GM12891 (cell line): ENCODE data around the gene PSPN.

ENCODE experiments used
- DNase-seq: peaks from one replicate; pipeline ENCODE4 v3.0.0; 2011; ENCODE audit warnings: low spot score; ENCODE audit not compliant: insufficient read length
- FAIRE-seq: peaks from 2 replicates; lab custom pipeline; 2011; peaks lifted over from hg19 to GRCh38; lab: Jason Lieb, UNC
- PAX5 ChIP-seq: IDR thresholded peaks from 2 replicates; pipeline ENCODE4 v1.6.1; 2011; ENCODE audit warnings: low read length, moderate library complexity, mild to moderate bottlenecking; ENCODE audit not compliant: insufficient read depth, severe bottlenecking
- POLR2A ChIP-seq: IDR thresholded peaks from 2 replicates; pipeline ENCODE4 v1.6.1; 2011; ENCODE audit warnings: low read depth, low read length, control low read depth
- POLR2AphosphoS5 ChIP-seq: IDR thresholded peaks from 2 replicates; pipeline ENCODE4 v1.6.1; 2011; ENCODE audit warnings: low read depth, low read length, control low read depth
- POU2F2 ChIP-seq: IDR thresholded peaks from 2 replicates; pipeline ENCODE4 v1.6.1; 2011; ENCODE audit warnings: low read depth, mild to moderate bottlenecking, control low read depth, low read length, moderate library complexity
- SPI1 ChIP-seq: IDR thresholded peaks from 2 replicates; pipeline ENCODE4 v1.6.1; 2011; ENCODE audit warnings: low read depth, low read length, control low read depth
- TAF1 ChIP-seq: IDR thresholded peaks from 2 replicates; pipeline ENCODE4 v1.6.1; 2011; ENCODE audit warnings: low read depth, low read length, control low read depth

PSPN gene

DNA sequence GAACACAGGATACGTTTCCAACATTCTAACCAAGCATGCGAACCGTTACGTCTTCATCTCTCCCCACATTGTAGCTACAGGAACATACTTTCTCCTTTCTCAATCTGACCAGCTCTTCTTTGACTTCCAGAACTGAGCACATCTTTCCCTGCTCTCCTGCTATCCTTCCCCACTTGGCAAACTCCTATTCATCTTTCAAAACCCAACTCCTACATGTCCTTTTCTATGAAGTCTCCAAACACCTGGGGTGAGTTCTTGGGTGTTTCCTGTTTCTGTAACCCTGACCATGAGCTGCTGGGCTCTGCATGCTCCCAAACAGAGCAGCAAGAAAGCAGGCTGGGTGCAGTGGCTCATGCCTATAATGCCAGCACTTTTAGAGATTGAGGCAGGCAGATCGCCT lies 48.9 kb downstream of the PSPN start:
- FAIRE-seq (no peak), DNase-seq (no peak)
- TF ChIP-seq POLR2AphosphoS5, result no peak
- TF ChIP-seq TAF1, result no peak
- no peak for TF ChIP-seq POLR2A
- TF ChIP-seq SPI1, result no peak
- no peak for TF ChIP-seq POU2F2
- no peak for TF ChIP-seq PAX5

DNA sequence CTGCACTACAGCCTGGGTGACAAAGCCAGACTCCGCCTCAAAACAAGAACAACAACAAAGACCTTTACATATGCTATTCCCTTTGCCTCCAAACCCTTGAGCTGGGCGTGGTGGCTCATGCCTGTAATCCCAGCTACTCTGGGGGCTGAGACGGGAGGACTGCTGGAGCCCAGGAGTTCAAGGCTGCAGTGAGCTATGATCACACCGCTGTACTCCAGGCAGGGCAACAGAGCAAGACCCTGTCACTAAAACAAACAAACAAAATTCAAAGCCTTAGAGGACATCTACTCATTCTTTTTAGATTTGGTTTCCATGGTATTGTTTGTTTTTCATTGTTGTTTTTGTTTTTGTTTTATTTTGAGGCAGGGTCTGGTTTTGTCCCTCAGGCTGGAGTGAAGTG lies 50.1 kb downstream of the PSPN start:
- DNase-seq (no peak), FAIRE-seq (no peak)
- no peak for TF ChIP-seq POLR2AphosphoS5
- TF ChIP-seq SPI1, result no peak
- TF ChIP-seq POU2F2, result no peak
- no peak for TF ChIP-seq TAF1
- TF ChIP-seq PAX5, result no peak
- no peak for TF ChIP-seq POLR2A
